GM18907 (cell line): ENCODE results near the gene ITPR1.

Experiments used
- ATAC-seq: cut with Tn5 transposase; IDR thresholded peaks from one replicate; pipeline ENCODE4 v1.9.1; 2021; ENCODE audit warnings: mild to moderate bottlenecking, moderate library complexity; ENCODE audit not compliant: unreplicated experiment

Gene ITPR1

DNA sequence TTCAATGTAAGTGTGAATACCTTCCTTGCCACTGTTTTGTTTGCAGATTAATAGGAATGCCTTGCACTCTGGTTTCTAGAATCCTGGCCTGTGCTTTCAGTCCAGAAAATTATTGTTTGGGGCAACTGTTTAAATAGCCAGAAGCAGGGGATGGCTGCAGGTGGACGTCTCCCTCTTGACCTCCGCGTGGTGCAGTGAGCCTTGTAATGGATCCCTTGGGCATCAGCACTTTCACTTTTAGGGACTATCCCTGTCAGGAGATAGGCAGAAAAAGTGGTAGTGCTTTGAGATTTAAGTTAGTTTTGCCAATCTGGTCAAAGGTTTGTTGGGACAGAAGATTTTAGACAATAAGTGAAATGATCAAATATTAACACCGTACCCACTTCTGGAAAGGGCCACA lies 307.4 kb downstream of the ITPR1 start:
- ATAC-seq: no peak

GRCh38 chr3:4801892-4802291 lies 308.7 kb downstream of the ITPR1 start:
- no peak for ATAC-seq

- ATAC-seq: no peak
These were observed 309.8 kb downstream of the ITPR1 start for GRCh38 chr3:4802903-4803302.

- no peak for ATAC-seq
These were observed 311.3 kb downstream of the ITPR1 start for GRCh38 chr3:4804161-4805058.

- ATAC-seq: no peak
These were observed 312.5 kb downstream of the ITPR1 start for GRCh38 chr3:4805662-4806061.

DNA sequence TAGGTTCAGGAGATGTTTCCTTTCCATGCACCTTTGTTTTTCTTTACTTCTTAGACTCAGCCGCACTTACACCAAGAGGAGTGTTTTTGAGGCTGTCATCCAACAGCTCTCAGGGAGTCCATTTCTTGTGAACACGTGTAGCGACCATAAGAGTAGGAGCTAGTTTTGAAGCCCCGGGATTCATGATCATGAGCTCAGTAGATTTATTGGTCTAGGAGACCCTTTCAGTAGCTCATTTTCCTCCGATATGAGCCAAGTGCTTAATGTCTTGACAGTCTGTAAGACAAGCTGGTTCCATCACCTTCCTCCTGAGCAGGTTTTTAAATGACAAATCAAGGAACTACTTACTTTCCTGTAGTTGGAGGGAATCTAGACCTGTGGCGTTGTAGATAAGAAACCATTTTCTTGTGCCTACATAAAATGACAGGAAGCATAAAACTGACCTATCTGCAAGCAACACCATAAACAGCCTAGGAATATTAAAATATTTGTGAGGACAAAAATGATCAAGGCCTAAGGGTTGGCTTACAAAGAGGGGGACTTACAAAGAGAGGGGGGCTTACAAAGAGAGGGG lies 313.5 kb downstream of the ITPR1 start:
- ATAC-seq: no peak

DNA sequence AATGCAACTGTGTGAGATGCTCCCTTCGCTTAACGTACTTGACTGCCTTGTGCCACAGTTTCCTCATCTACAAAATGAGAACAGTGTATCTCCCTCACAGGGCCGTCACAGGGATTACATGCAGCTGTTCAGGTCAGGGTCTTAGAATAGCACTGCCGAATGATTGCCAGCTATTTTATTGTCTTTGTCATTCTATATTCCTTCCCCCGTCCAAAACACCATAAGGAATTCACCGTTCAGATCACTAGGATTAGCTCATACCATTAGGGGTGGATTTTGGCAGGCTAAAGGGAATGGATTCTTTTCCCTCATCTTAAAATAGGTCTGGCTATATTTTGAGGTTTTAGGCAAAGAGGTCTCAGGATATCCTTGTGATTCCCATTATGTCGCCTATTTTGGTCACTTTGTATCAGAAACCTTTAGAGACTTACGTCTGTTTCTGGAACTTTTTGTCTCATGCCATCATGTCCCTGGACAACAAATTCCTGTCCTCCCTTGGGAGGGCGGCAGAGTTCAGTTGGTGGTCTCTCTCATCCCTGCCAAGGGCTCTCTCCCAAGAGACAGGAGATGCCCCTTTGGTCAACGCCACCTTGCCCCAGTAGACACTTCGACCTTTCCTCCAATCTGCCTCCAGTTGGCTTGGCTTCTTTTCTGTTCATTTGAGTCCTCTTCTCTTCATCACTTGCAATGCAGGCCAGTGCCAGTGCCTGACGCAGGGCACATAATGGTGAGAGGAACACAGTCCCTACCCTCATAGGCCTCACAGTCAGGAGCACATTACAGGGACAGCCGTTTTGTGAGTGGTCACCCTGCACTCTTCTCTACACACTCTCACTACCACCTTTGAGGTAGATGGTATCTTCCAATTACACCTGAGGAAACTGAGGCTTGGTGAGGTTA lies 314.5 kb downstream of the ITPR1 start:
- ATAC-seq: no peak

- no peak for ATAC-seq
These were observed 315.5 kb downstream of the ITPR1 start for GRCh38 chr3:4808637-4809036.

DNA sequence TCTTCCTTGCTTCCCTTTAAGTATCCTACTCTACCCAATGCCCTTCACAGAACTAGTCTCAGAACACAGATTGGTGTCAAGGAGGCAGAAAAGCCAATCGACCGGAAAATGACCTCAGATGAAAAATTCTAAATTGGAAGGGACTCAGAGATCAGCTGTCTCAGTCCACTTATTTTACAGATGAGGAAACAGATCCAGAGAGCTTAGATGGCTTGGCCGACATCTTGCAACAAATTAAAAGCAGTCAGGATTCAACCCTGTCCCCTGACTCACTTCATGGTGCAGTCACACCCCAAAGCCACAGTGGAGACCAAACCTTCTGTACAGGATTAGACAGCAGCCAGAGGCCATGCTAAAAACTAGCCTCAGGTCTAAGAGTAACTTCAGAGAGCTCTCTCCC lies 316.8 kb downstream of the ITPR1 start:
- ATAC-seq: no peak

DNA sequence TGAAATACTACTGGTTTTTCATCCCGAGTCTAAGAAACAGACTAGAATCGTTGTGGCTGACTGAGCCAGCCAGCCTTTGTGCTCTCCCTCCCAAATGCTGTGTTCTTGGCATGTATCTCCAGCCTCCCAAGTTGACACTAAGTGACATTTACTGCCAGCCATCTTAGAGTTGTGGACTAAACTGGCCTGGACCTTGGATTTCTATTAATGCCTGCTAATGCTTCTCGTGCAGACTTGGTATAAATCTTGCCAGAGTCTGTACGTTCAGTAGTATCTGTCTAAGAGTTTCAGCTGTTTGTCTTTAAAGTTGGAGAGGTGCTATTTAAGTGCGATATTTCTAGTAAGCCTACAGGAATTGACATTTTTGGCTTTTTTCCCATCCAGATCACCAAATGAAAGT lies 319.4 kb downstream of the ITPR1 start:
- no peak for ATAC-seq

GRCh38 chr3:4813909-4814304 lies 320.8 kb downstream of the ITPR1 start:
- no peak for ATAC-seq

GRCh38 chr3:4814305-4814903 lies 321.3 kb downstream of the ITPR1 start:
- no peak for ATAC-seq

DNA sequence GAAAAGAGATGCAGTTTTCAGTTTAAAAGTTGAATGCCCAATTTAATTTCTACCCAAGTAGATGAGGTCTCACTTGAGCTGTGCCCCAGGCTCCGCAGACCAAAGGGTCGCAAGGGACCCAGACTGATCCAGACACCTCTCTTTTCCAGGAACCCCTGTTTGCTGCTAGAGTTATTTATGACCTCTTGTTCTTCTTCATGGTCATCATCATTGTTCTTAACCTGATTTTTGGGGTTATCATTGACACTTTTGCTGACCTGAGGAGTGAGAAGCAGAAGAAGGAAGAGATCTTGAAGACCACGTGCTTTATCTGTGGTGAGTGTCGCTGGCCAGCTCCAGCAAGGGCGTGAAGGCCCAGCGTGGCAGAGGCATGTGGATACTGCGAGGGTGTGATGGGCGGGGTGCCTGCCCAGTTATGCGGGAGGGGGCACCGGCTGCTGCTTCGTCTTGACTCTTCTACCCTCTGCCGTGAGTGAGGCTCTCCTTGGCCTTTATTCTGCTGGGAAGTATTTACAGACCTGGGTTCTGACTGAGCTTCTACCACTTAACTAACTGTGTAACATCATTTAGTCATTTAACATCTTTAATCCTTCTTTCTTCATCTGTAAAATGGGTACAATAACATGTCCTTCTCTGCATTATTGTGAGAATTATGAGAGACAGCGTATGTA lies 321.9 kb downstream of the ITPR1 start:
- no peak for ATAC-seq

GRCh38 chr3:4816306-4816705 lies 323.2 kb downstream of the ITPR1 start:
- ATAC-seq: no peak

GRCh38 chr3:4816718-4817117 lies 323.6 kb downstream of the ITPR1 start:
- no peak for ATAC-seq

DNA sequence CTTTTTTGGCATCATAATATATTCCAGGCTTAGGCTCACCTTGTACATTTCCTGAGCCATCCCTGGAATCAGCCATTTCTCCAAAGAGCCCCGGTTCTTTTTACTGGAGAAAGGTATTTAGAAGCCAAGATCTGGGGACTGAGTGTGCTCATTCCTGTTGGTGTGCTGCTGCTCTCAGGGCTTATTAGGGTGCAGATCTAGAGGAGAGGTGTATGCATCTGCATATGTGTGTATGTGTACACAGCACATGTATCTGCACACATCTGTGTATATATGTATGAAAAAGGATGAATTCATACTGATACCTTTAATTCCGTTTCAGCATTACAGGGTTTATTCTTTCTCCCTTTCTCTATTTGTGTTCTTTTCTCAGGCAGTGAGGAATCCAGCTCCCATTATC lies 324.0 kb downstream of the ITPR1 start:
- ATAC-seq: no peak

DNA sequence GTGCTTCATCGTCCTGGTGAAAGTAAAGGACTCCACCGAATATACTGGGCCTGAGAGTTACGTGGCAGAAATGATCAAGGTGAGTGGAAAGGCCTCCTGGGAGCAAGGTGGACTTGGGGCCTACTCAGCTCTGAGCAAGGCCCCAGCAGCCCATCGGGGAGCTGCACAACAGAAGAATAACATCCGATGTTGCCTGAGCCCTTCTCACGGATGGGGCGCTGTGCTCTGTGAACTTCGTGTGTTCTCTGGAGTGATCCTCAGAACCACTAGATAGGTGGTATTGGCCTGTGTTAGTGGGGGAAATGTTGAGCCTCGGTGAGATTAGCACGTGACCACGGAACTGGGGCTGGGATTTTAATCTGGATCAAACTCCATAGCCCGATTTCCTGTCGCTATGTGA lies 325.0 kb downstream of the ITPR1 start:
- ATAC-seq: no peak

DNA sequence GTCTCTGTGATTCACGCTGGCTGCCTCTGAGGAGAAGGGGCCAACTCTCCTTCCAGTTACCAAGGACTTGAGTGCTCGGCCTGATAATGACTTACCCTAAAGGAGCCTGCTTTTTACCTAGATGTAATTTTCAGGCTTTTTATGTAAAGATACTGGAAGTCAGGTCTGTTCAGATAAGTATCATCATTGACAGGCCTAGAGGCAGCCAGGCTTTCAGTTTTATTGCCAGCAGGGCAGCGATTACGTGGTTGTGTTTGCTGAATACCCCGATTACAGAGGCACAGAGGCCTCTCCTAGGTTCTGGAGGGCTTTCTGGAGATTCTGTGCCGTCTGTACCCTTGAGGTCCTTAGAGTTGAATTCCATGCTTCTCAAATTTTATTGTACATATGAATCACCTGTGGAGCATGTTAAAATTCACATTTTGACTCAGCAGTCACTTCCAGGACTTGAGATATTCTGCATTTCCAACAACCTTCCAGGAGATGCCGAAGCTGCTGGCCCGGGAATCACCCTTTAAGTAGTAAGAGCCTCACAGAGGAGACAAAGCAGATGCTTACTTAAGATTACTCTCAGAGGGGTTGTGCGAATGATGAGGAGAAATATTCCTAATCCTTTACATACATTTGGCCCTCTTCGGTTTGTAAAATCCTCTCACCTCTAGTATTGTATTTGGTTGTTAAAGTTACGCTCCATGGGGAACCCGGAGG lies 326.0 kb downstream of the ITPR1 start:
- ATAC-seq: no peak

GRCh38 chr3:4819746-4820145 lies 326.6 kb downstream of the ITPR1 start:
- no peak for ATAC-seq
